NCI-H526 (cell line): Measurements from ENCODE around the gene ZNF276.
"Not testable (repeated sequence)": the region's sequence is repeated elsewhere in the genome, so short reads cannot be mapped to it uniquely, and the experiment has no call there.

ENCODE experiments used
- DNase-seq, 2 experiments: peaks; one replicate each; lab custom pipeline; 2025; lab: John Stamatoyannopoulos, UW

The ZNF276 gene

DNA sequence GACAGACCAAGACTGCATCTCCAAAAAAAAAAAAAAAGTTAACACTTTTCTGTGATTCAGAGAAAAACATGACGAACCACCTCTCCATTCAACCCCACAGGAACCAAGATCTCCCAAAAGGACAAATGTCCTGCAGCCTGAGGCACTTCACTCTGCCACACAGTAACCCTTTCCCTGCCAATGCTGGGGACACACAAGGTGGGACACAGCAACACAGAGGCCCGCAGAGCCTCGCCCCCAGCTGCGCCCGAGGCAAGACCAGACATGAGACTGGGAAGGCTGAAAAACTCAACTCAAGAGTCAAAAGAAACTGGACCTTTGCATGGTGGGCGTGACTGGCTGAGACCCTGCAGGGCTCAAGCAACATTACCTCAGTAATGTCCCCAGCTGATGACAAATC is 61.2 kb downstream of the ZNF276 start:
- no peak for DNase-seq

- not testable (repeated sequence) for DNase-seq
Observed at GRCh38 chr16:89783952-89784351, 62.6 kb downstream of the ZNF276 start.

GRCh38 chr16:89784406-89784805 is 63.1 kb downstream of the ZNF276 start:
- DNase-seq: no peak

- DNase-seq: no peak
Observed at GRCh38 chr16:89785523-89786155, 64.3 kb downstream of the ZNF276 start.

DNA sequence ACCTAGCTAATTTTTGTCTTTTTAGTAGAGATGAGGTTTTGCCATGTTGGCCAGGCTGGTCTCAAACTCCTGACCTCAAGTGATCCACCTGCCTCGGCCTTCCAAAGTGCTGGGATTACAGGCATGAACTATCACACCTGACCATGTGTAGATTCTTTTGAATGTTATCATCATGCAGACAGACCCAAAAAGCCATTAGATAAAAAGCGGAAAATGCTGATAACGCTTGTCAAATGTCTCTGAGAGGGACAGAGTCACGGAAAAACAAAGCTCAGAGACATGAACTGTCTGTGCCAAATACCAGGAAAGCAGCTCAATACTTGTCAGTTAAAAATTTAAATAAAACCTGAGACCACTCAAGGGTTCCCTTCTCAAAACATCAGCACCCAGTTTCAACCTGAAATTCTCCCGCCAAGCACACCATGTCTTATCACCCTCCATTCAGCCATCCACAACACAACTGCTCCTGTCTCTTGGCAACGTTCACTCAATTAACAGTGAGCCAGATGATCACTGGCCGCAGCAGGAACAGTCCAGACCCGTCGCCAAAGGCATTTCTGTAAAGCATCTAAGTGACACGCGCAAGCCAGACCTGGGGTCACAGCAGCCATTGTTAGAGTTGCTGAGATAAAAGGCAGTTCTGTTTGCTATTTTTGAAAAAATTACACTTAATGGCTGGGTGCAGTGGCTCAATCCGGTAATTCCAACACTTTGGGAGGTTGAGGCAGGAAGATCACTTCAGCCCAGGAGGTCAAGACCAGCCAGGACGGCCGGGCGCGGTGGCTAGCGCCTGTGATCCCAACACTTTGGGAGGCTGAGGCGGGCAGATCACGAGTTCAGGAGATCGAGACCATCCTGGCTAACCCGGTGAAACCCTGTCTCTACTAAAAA is 65.4 kb downstream of the ZNF276 start:
- DNase-seq: no peak

- no peak for DNase-seq
Observed at GRCh38 chr16:89787365-89787805, 66.0 kb downstream of the ZNF276 start.
